ENCODE measurements around the gene ALK. TPM values are rescaled to one million over a fixed set of nuclear protein-coding genes. Genes with fewer than 3 reads are reported as not detected.

ALK gene
- polyA plus RNA-seq, 3 donors: not detected

GRCh38 chr2:29729932-29730331 lies 191.5 kb downstream of the ALK start:
- no peak overlapping the region for H3K4me2 ChIP-seq (replicated peaks; ENCODE audit: extremely low read depth, low read length, poor library complexity, severe bottlenecking)
- WGBS (ENCODE audit: insufficient coverage): 96% methylated on average over 6 of the region's 7 CpGs
- H3K36me3 Mint-ChIP-seq: no peaks in the 10 kb centered on the region

GRCh38 chr2:29729401-29729800 lies 192.0 kb downstream of the ALK start:
- no peak overlapping the region for H3K9ac ChIP-seq (ENCODE audit: insufficient read depth, low read length, poor library complexity, severe bottlenecking)
- H3K4me3 Mint-ChIP-seq: peak overlapping the region in 1 of 2 donors; percentile 62
- H2AFZ ChIP-seq (ENCODE audit: insufficient read depth, low read depth, low read length, poor library complexity, severe bottlenecking): no peak overlapping the region
- H3K79me2 ChIP-seq (ENCODE audit: insufficient read depth, low read length): no peaks in the 10 kb centered on the region
- no peak for DNase-seq
- no peaks in the 10 kb centered on the region for H3K4me1 ChIP-seq (ENCODE audit: control insufficient read depth in 1 of 2, insufficient read depth in 2 of 2, low read length in 2 of 2)
- H3K36me3 ChIP-seq (replicated peaks in 1 of 2; ENCODE audit: control insufficient read depth in 1 of 2, insufficient read depth in 2 of 2, low read length in 2 of 2): no peaks in the 10 kb centered on the region
- H3K4me2 ChIP-seq (replicated peaks; ENCODE audit: extremely low read depth, low read length, poor library complexity, severe bottlenecking): no peak overlapping the region
- TF ChIP-seq CTCF (IDR thresholded peaks at IDR 0.05): no peak
- no peak overlapping the region for H3K4me3 ChIP-seq (replicated peaks in 1 of 3; ENCODE audit: low read depth in 2 of 3, low read length in 3 of 3)
- peaks cover 0 to 2% (median 0%) of the 10 kb centered on the region in 7 donors for H3K9me3 Mint-ChIP-seq
- H3K27ac ChIP-seq (ENCODE audit: low read depth in 1 of 2, low read length in 2 of 2): no peak overlapping the region
- WGBS (ENCODE audit: insufficient coverage): 4% methylated on average over 3 of the region's 7 CpGs
- intact Hi-C loops (cut with micrococcal nuclease): no loop called here
- H4K20me1 ChIP-seq (ENCODE audit: insufficient read depth, low read length): no peaks in the 10 kb centered on the region
- no peak overlapping the region for H3K27ac Mint-ChIP-seq
- H3K9me3 ChIP-seq (replicated peaks in 1 of 2; ENCODE audit: control insufficient read depth in 1 of 2, insufficient read depth in 1 of 2, low read length in 2 of 2): no peaks in the 10 kb centered on the region
- peaks cover 0 to 3% (median 1%) of the 10 kb centered on the region in 3 donors for H3K27me3 Mint-ChIP-seq (ENCODE audit: low read depth in 3 of 3)
- peaks cover 3% of the 10 kb centered on the region for H3K4me1 Mint-ChIP-seq
- no peaks in the 10 kb centered on the region for H3K36me3 Mint-ChIP-seq
- no peaks in the 10 kb centered on the region for H3K27me3 ChIP-seq (ENCODE audit: control insufficient read depth in 2 of 2, insufficient read depth in 2 of 2, low read length in 2 of 2)

More at GRCh38 chr2:29729932-29730331, 191.5 kb downstream of the ALK start:
- no peak overlapping the region for H3K27ac Mint-ChIP-seq
- peaks cover 3% of the 10 kb centered on the region for H3K4me1 Mint-ChIP-seq
- Histone ChIP-seq H4K20me1 (ENCODE audit: insufficient read depth, low read length) (no peaks in the 10 kb centered on the region), H3K27ac (ENCODE audit: low read depth in 1 of 2, low read length in 2 of 2) (no peak overlapping the region), H3K4me3 (replicated peaks in 1 of 3; ENCODE audit: low read depth in 2 of 3, low read length in 3 of 3) (no peak overlapping the region), H3K27me3 (ENCODE audit: control insufficient read depth in 2 of 2, insufficient read depth in 2 of 2, low read length in 2 of 2) (no peaks in the 10 kb centered on the region), H2AFZ (ENCODE audit: insufficient read depth, low read depth, low read length, poor library complexity, severe bottlenecking) (no peak overlapping the region), H3K9ac (ENCODE audit: insufficient read depth, low read length, poor library complexity, severe bottlenecking) (no peak overlapping the region), H3K9me3 (replicated peaks in 1 of 2; ENCODE audit: control insufficient read depth in 1 of 2, insufficient read depth in 1 of 2, low read length in 2 of 2) (no peaks in the 10 kb centered on the region), H3K36me3 (replicated peaks in 1 of 2; ENCODE audit: control insufficient read depth in 1 of 2, insufficient read depth in 2 of 2, low read length in 2 of 2) (no peaks in the 10 kb centered on the region), H3K4me1 (ENCODE audit: control insufficient read depth in 1 of 2, insufficient read depth in 2 of 2, low read length in 2 of 2) (no peaks in the 10 kb centered on the region), H3K79me2 (ENCODE audit: insufficient read depth, low read length) (no peaks in the 10 kb centered on the region)
- intact Hi-C loops (cut with micrococcal nuclease): no loop called here
- no peak for DNase-seq
- peaks cover 0 to 2% (median 0%) of the 10 kb centered on the region in 7 donors for H3K9me3 Mint-ChIP-seq
- H3K4me3 Mint-ChIP-seq: no peak overlapping the region
- peaks cover 0 to 3% (median 1%) of the 10 kb centered on the region in 3 donors for H3K27me3 Mint-ChIP-seq (ENCODE audit: low read depth in 3 of 3)
- no peak for TF ChIP-seq CTCF (IDR thresholded peaks at IDR 0.05)

Data from CD14-positive monocyte (primary cell).